HG03521 (cell line): Measurements from ENCODE around the gene TLL1.

Experiments
- ATAC-seq: cut with Tn5 transposase; IDR thresholded peaks from one replicate; pipeline ENCODE4 v1.9.1; 2021; ENCODE audit warnings: mild to moderate bottlenecking, moderate library complexity; ENCODE audit not compliant: unreplicated experiment

The TLL1 gene

GRCh38 chr4:165970703-165971420, 97.8 kb downstream of the TLL1 start:
- ATAC-seq = no peak

GRCh38 chr4:165971446-165971845, 98.4 kb downstream of the TLL1 start:
- no peak for ATAC-seq

- ATAC-seq = no peak
These were observed 98.9 kb downstream of the TLL1 start for GRCh38 chr4:165971933-165972332.

- no peak for ATAC-seq
These were observed 99.7 kb downstream of the TLL1 start for GRCh38 chr4:165972747-165973146.

- no peak for ATAC-seq
These were observed 109.9 kb downstream of the TLL1 start for GRCh38 chr4:165982934-165983333.

- no peak for ATAC-seq
These were observed 114.1 kb downstream of the TLL1 start for GRCh38 chr4:165986956-165987698.

- no peak for ATAC-seq
These were observed 118.5 kb downstream of the TLL1 start for GRCh38 chr4:165991325-165992180.

- ATAC-seq = no peak
These were observed 119.2 kb downstream of the TLL1 start for GRCh38 chr4:165992283-165992682.

GRCh38 chr4:165994701-165995100, 121.7 kb downstream of the TLL1 start:
- no peak for ATAC-seq

- ATAC-seq = no peak
These were observed 130.8 kb downstream of the TLL1 start for GRCh38 chr4:166003811-166004210.

GRCh38 chr4:166006217-166006616, 133.2 kb downstream of the TLL1 start:
- ATAC-seq = no peak

GRCh38 chr4:166008510-166008909, 135.5 kb downstream of the TLL1 start:
- ATAC-seq = no peak

- ATAC-seq = no peak
These were observed 139.3 kb downstream of the TLL1 start for GRCh38 chr4:166012129-166013030.

- no peak for ATAC-seq
These were observed 141.4 kb downstream of the TLL1 start for GRCh38 chr4:166014411-166014810.

- ATAC-seq = no peak
These were observed 144.8 kb downstream of the TLL1 start for GRCh38 chr4:166017804-166018203.

- ATAC-seq = no peak
These were observed 146.6 kb downstream of the TLL1 start for GRCh38 chr4:166019441-166020220.

GRCh38 chr4:166021617-166022016, 148.6 kb downstream of the TLL1 start:
- no peak for ATAC-seq

- ATAC-seq = no peak
These were observed 161.9 kb downstream of the TLL1 start for GRCh38 chr4:166034965-166035364.

GRCh38 chr4:166039822-166040221, 166.8 kb downstream of the TLL1 start:
- ATAC-seq = no peak
